Memory B cell (primary cell): Measurements from ENCODE around the gene SLC25A1.

Experiments
- ATAC-seq: fragments of 150-1000 bp; cut with Tn5 transposase; 2 replicates; pipeline ENCODE4 v1.10.0; 2021; ENCODE audit warnings: low read depth, mild to moderate bottlenecking, moderate library complexity
- DNase-seq, 2 donors: peaks; one replicate each; pipeline ENCODE4 v3.0.0; 2022; ENCODE audit warnings: low spot score in 2 of 2
- H3K27ac Mint-ChIP-seq: one replicate; pipeline ENCODE4 v1.8.0; 2022; ENCODE audit warnings: mild to moderate bottlenecking, moderate library complexity, mixed read lengths
- H3K27me3 Mint-ChIP-seq: one replicate; pipeline ENCODE4 v1.8.0; 2022; ENCODE audit warnings: mixed read lengths
- H3K36me3 Mint-ChIP-seq: one replicate; pipeline ENCODE4 v1.8.0; 2022; ENCODE audit warnings: mild to moderate bottlenecking, mixed read lengths
- H3K4me1 Mint-ChIP-seq: one replicate; pipeline ENCODE4 v1.8.0; 2022; ENCODE audit warnings: mixed read lengths
- H3K4me3 Mint-ChIP-seq: one replicate; pipeline ENCODE4 v1.8.0; 2022; ENCODE audit warnings: mild to moderate bottlenecking, moderate library complexity, mixed read lengths
- H3K9me3 Mint-ChIP-seq: one replicate; pipeline ENCODE4 v1.8.0; 2022; ENCODE audit warnings: mixed read lengths

Gene SLC25A1

GRCh38 chr22:19180234-19180633 lies 1.7 kb upstream of the SLC25A1 start:
- H3K27ac Mint-ChIP-seq, result no peak overlapping the region
- no peak overlapping the region for H3K4me3 Mint-ChIP-seq
- no peaks in the 10 kb centered on the region for H3K9me3 Mint-ChIP-seq
- DNase-seq (no peak), ATAC-seq (no peak)
- peaks cover 2% of the 10 kb centered on the region for H3K27me3 Mint-ChIP-seq
- peaks cover 22% of the 10 kb centered on the region for H3K4me1 Mint-ChIP-seq
- H3K36me3 Mint-ChIP-seq, result no peaks in the 10 kb centered on the region

GRCh38 chr22:19179497-19180048 lies 1.0 kb upstream of the SLC25A1 start:
- no peaks in the 10 kb centered on the region for H3K9me3 Mint-ChIP-seq
- DNase-seq (peak; percentile 40 to 44), ATAC-seq (peak; percentile 55)
- H3K27me3 Mint-ChIP-seq, result no peaks in the 10 kb centered on the region
- H3K36me3 Mint-ChIP-seq, result no peaks in the 10 kb centered on the region
- H3K27ac Mint-ChIP-seq, result peak overlapping the region; percentile 47
- H3K4me3 Mint-ChIP-seq, result peak overlapping the region; percentile 79
- peaks cover 26% of the 10 kb centered on the region for H3K4me1 Mint-ChIP-seq

- H3K27ac Mint-ChIP-seq, result no peak overlapping the region
- H3K9me3 Mint-ChIP-seq, result no peaks in the 10 kb centered on the region
- peaks cover 36% of the 10 kb centered on the region for H3K4me1 Mint-ChIP-seq
- H3K27me3 Mint-ChIP-seq, result no peaks in the 10 kb centered on the region
- DNase-seq, result peak; percentile 23 to 66
- no peaks in the 10 kb centered on the region for H3K36me3 Mint-ChIP-seq
- H3K4me3 Mint-ChIP-seq, result peak overlapping the region; percentile 76
- peak; percentile 31 for ATAC-seq
Measured at GRCh38 chr22:19178065-19178656, 375 bp downstream of the SLC25A1 start.

GRCh38 chr22:19177164-19178064 lies 1.1 kb downstream of the SLC25A1 start:
- ATAC-seq, result no peak
- DNase-seq, result no peak
- Mint-ChIP-seq H3K9me3 (no peaks in the 10 kb centered on the region), H3K4me3 (peak overlapping the region; percentile 76), H3K27me3 (no peaks in the 10 kb centered on the region), H3K27ac (peak overlapping the region; percentile 60), H3K4me1 (peaks cover 41% of the 10 kb centered on the region), H3K36me3 (no peaks in the 10 kb centered on the region)

- Mint-ChIP-seq H3K36me3 (no peaks in the 10 kb centered on the region), H3K9me3 (no peaks in the 10 kb centered on the region), H3K27me3 (no peaks in the 10 kb centered on the region), H3K4me1 (peaks cover 40% of the 10 kb centered on the region), H3K4me3 (peak overlapping the region; percentile 60), H3K27ac (peak overlapping the region; percentile 60)
- ATAC-seq, result no peak
- DNase-seq, result peak in 1 of 2 donors; percentile 12
Measured at GRCh38 chr22:19176732-19177131, 1.8 kb downstream of the SLC25A1 start.

GRCh38 chr22:19176175-19176643 lies 2.3 kb downstream of the SLC25A1 start:
- Mint-ChIP-seq H3K4me1 (peaks cover 40% of the 10 kb centered on the region), H3K36me3 (no peaks in the 10 kb centered on the region), H3K27ac (peak overlapping the region; percentile 60), H3K9me3 (no peaks in the 10 kb centered on the region), H3K4me3 (peak overlapping the region; percentile 60), H3K27me3 (no peaks in the 10 kb centered on the region)
- DNase-seq (no peak), ATAC-seq (no peak)

- H3K27me3 Mint-ChIP-seq, result no peaks in the 10 kb centered on the region
- no peaks in the 10 kb centered on the region for H3K36me3 Mint-ChIP-seq
- ATAC-seq, result no peak
- H3K9me3 Mint-ChIP-seq, result no peaks in the 10 kb centered on the region
- peaks cover 44% of the 10 kb centered on the region for H3K4me1 Mint-ChIP-seq
- peak overlapping the region; percentile 45 for H3K27ac Mint-ChIP-seq
- no peak for DNase-seq
- H3K4me3 Mint-ChIP-seq, result no peak overlapping the region
Measured at GRCh38 chr22:19175602-19176174, 2.8 kb downstream of the SLC25A1 start.

- H3K27ac Mint-ChIP-seq, result peak overlapping the region; percentile 45
- H3K4me3 Mint-ChIP-seq, result peak overlapping the region; percentile 17
- peaks cover 2% of the 10 kb centered on the region for H3K27me3 Mint-ChIP-seq
- DNase-seq, result no peak
- ATAC-seq, result no peak
- no peaks in the 10 kb centered on the region for H3K36me3 Mint-ChIP-seq
- peaks cover 49% of the 10 kb centered on the region for H3K4me1 Mint-ChIP-seq
- H3K9me3 Mint-ChIP-seq, result no peaks in the 10 kb centered on the region
Measured at GRCh38 chr22:19175026-19175601, 3.4 kb downstream of the SLC25A1 start.

GRCh38 chr22:19174106-19175025 lies 4.2 kb downstream of the SLC25A1 start:
- peaks cover 2% of the 10 kb centered on the region for H3K27me3 Mint-ChIP-seq
- peak overlapping the region; percentile 73 for H3K4me3 Mint-ChIP-seq
- no peaks in the 10 kb centered on the region for H3K9me3 Mint-ChIP-seq
- ATAC-seq (peak; percentile 70), DNase-seq (peak; percentile 53 to 69)
- no peaks in the 10 kb centered on the region for H3K36me3 Mint-ChIP-seq
- H3K27ac Mint-ChIP-seq, result peak overlapping the region; percentile 35
- peaks cover 51% of the 10 kb centered on the region for H3K4me1 Mint-ChIP-seq

- H3K36me3 Mint-ChIP-seq, result no peaks in the 10 kb centered on the region
- DNase-seq (peak in 1 of 2 donors; percentile 11), ATAC-seq (no peak)
- peaks cover 51% of the 10 kb centered on the region for H3K4me1 Mint-ChIP-seq
- no peaks in the 10 kb centered on the region for H3K9me3 Mint-ChIP-seq
- H3K4me3 Mint-ChIP-seq, result peak overlapping the region; percentile 98
- peak overlapping the region; percentile 96 for H3K27ac Mint-ChIP-seq
- H3K27me3 Mint-ChIP-seq, result peaks cover 11% of the 10 kb centered on the region
Measured at GRCh38 chr22:19173047-19174035, 5.2 kb downstream of the SLC25A1 start.

- Mint-ChIP-seq H3K4me3 (peak overlapping the region; percentile 98), H3K4me1 (peaks cover 49% of the 10 kb centered on the region), H3K36me3 (no peaks in the 10 kb centered on the region), H3K27me3 (peaks cover 15% of the 10 kb centered on the region), H3K9me3 (no peaks in the 10 kb centered on the region), H3K27ac (peak overlapping the region; percentile 96)
- DNase-seq (no peak), ATAC-seq (no peak)
Measured at GRCh38 chr22:19172213-19173046, 6.1 kb downstream of the SLC25A1 start.
